ENCODE data around the gene CCDC92B.

Gene CCDC92B

GRCh38 chr17:2701996-2702741, 47.3 kb downstream of the CCDC92B start:
- DNase-seq = no peak

GRCh38 chr17:2701161-2701995, 48.1 kb downstream of the CCDC92B start:
- DNase-seq = no peak

GRCh38 chr17:2700491-2701141, 48.8 kb downstream of the CCDC92B start:
- no peak for DNase-seq

GRCh38 chr17:2700030-2700490, 49.4 kb downstream of the CCDC92B start:
- DNase-seq = no peak

GRCh38 chr17:2699216-2699805, 50.1 kb downstream of the CCDC92B start:
- peak; percentile 49 for DNase-seq

GRCh38 chr17:2697611-2698162, 51.8 kb downstream of the CCDC92B start:
- peak; percentile 50 for DNase-seq

GRCh38 chr17:2695961-2696760, 53.3 kb downstream of the CCDC92B start:
- peak; percentile 54 for DNase-seq

- peak; percentile 54 for DNase-seq
Observed at GRCh38 chr17:2695243-2695960, 54.0 kb downstream of the CCDC92B start.

- peak; percentile 52 for DNase-seq
Observed at GRCh38 chr17:2694381-2695242, 54.8 kb downstream of the CCDC92B start.

GRCh38 chr17:2693561-2694380, 55.7 kb downstream of the CCDC92B start:
- peak; percentile 55 for DNase-seq

GRCh38 chr17:2692781-2693135, 56.7 kb downstream of the CCDC92B start:
- DNase-seq = no peak

GRCh38 chr17:2691965-2692780, 57.3 kb downstream of the CCDC92B start:
- peak; percentile 55 for DNase-seq

GRCh38 chr17:2691069-2691871, 58.2 kb downstream of the CCDC92B start:
- peak; percentile 53 for DNase-seq

GRCh38 chr17:2690165-2691068, 59.0 kb downstream of the CCDC92B start:
- peak; percentile 53 for DNase-seq

- DNase-seq = peak; percentile 63
Observed at GRCh38 chr17:2689411-2690164, 59.9 kb downstream of the CCDC92B start.
